ENCODE data around the gene MAML2. TPM values are rescaled to one million over a fixed set of nuclear protein-coding genes. Genes with fewer than 3 reads are reported as not detected.

MAML2 gene
- total and polyA plus RNA-seq, 2 donors = 7.9 to 9.8 TPM

DNA sequence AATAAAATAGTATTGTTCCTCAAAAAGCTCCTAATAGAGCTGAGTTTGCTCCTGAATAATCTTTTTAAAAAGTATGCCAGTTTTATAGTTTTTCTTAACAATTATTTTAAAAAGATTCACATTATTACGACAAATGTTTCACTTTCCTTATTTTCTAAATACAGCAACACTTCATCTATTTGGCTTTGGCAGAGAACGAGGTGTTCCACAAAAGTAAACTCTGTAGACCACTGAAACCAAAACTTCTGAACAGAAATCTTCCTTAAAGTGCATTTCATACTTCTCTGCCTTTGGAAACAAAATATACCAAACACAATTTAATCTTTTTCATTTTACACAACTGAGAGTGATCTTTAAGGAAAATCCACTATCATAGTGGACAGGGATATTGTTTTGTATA lies 285.5 kb downstream of the MAML2 start:
- Histone ChIP-seq H3K4me3 (ENCODE audit: low read length in 2 of 2) (no peak overlapping the region), H3K36me3 (ENCODE audit: control insufficient read depth in 2 of 2, insufficient read depth in 2 of 2, low read length in 1 of 2) (no peaks in the 10 kb centered on the region), H3K9me3 (ENCODE audit: control insufficient read depth in 2 of 2, insufficient read depth in 1 of 2, low read length in 1 of 2) (no peaks in the 10 kb centered on the region), H3K27ac (ENCODE audit: low read depth in 1 of 2, low read length in 1 of 2) (no peak overlapping the region), H3K4me1 (ENCODE audit: control insufficient read depth in 2 of 2, insufficient read depth in 2 of 2, low read length in 2 of 2) (peaks cover 0 to 3% of the 10 kb centered on the region in 2 donors), H3K27me3 (ENCODE audit: control insufficient read depth in 2 of 2, insufficient read depth in 1 of 2, low read length in 1 of 2) (no peaks in the 10 kb centered on the region)
- no peak for DNase-seq (ENCODE audit: low read depth in 6 of 9, low spot score in 9 of 9)
- WGBS = 87% methylated on average over 2 of the region's 2 CpGs

DNA sequence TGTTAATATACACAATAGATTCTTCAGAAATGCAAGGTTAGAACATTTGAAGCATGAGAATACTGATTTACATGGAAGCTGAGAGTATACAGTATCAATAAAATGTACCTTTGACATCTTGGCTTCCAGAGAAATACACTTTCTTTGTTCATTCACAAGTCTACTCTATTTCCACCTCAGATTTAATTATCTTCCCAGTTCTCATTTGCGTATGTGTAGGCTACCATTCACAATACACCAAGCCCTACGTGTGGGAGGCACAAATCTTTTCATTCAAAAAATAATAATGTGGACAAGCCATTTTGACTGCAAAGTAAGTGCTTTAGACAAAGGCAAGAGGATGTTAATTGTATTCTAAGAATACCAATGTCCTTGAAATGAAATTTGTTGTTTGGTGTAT lies 286.4 kb downstream of the MAML2 start:
- Histone ChIP-seq H3K36me3 (ENCODE audit: control insufficient read depth in 2 of 2, insufficient read depth in 2 of 2, low read length in 1 of 2) (no peaks in the 10 kb centered on the region), H3K4me3 (ENCODE audit: low read length in 2 of 2) (no peak overlapping the region), H3K4me1 (ENCODE audit: control insufficient read depth in 2 of 2, insufficient read depth in 2 of 2, low read length in 2 of 2) (no peaks in the 10 kb centered on the region), H3K27ac (ENCODE audit: low read depth in 1 of 2, low read length in 1 of 2) (no peak overlapping the region), H3K9me3 (ENCODE audit: control insufficient read depth in 2 of 2, insufficient read depth in 1 of 2, low read length in 1 of 2) (no peaks in the 10 kb centered on the region), H3K27me3 (ENCODE audit: control insufficient read depth in 2 of 2, insufficient read depth in 1 of 2, low read length in 1 of 2) (no peaks in the 10 kb centered on the region)
- WGBS = 98% methylated on average over 2 of the region's 2 CpGs
- no peak for DNase-seq (ENCODE audit: low read depth in 6 of 9, low spot score in 9 of 9)

DNA sequence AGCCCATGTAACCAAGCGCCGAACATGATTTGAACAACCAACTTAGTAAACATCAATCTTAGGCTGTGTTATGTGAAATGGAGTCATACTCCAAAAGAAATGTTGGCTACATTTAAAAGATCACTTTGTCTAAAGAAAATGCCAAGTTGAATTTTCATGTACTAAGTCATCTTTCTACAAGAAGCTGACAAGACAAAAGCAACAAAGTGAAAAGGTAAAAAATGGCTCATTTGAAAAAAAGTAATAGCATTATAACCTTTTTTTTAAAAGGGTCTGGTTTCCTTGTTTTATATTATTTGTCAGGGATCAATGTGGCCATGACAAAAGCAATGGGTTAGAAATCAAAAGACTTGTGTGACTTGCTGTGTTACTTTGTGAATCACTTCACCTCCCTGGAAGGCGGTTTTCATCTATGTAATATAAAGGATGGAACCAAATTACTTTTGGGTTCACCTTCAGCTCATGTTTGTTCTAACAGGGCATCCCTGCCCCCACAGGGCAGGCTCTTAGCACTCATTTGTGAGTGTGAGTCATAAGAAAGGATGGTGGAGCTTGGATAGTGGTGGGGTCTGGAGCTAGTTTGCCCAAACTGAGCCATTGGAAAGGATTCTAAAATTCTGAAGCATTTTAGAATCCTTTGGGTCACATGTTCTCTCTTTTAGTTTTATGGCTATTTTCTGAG lies 287.1 kb downstream of the MAML2 start:
- no peak for DNase-seq (ENCODE audit: low read depth in 6 of 9, low spot score in 9 of 9)
- Histone ChIP-seq H3K36me3 (ENCODE audit: control insufficient read depth in 2 of 2, insufficient read depth in 2 of 2, low read length in 1 of 2) (no peaks in the 10 kb centered on the region), H3K27ac (ENCODE audit: low read depth in 1 of 2, low read length in 1 of 2) (no peak overlapping the region), H3K27me3 (ENCODE audit: control insufficient read depth in 2 of 2, insufficient read depth in 1 of 2, low read length in 1 of 2) (no peaks in the 10 kb centered on the region), H3K9me3 (ENCODE audit: control insufficient read depth in 2 of 2, insufficient read depth in 1 of 2, low read length in 1 of 2) (no peaks in the 10 kb centered on the region), H3K4me1 (ENCODE audit: control insufficient read depth in 2 of 2, insufficient read depth in 2 of 2, low read length in 2 of 2) (no peaks in the 10 kb centered on the region), H3K4me3 (ENCODE audit: low read length in 2 of 2) (no peak overlapping the region)
- 97% methylated on average over 3 of the region's 3 CpGs for WGBS

DNA sequence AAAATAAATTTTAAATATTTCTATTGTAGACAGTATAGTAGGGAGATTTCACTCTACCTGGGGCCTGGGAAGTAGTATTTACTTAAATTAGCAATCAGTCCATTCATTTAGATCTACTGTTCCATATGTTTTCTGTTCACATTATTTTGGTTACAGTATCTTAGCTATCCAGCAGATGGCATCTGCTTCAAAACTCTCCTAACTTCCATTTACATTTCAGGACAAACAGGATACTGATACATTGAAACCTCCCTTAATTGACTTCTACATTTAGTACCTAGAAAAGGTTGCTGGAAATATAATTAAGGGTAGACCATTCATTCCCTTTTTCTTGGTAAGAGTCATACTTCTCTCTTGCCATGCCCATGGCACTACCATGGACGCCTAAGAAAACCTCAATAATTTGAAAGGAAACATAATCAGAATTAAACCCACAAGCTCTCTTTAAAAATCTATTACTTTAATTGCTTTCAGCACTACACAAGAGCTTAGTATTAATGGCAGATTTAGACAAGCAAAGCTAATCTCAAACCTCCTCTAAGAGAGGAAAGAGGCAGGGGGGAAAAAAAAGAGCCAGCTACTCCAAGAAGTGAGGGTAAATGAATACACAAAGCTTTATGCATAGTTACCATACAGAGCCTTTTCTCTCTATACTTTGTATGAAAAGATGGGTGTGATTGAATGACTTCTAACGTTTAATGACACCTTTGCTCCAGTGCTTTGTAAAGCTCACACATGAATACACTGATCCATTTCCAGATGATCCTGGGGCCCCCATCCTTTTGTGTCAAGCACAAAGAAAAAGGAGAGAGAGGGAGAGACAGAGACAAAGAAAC lies 287.9 kb downstream of the MAML2 start:
- H3K4me3 ChIP-seq (ENCODE audit: low read length in 2 of 2) = no peak overlapping the region
- H3K4me1 ChIP-seq (ENCODE audit: control insufficient read depth in 2 of 2, insufficient read depth in 2 of 2, low read length in 2 of 2) = no peaks in the 10 kb centered on the region
- DNase-seq (ENCODE audit: low read depth in 6 of 9, low spot score in 9 of 9) = peak in 6 of 9 donors; percentile 16 to 58 (median 26)
- H3K27ac ChIP-seq (ENCODE audit: low read depth in 1 of 2, low read length in 1 of 2) = no peak overlapping the region
- WGBS = 86% methylated on average over 2 of the region's 2 CpGs
- H3K36me3 ChIP-seq (ENCODE audit: control insufficient read depth in 2 of 2, insufficient read depth in 2 of 2, low read length in 1 of 2) = no peaks in the 10 kb centered on the region
- no peaks in the 10 kb centered on the region for H3K9me3 ChIP-seq (ENCODE audit: control insufficient read depth in 2 of 2, insufficient read depth in 1 of 2, low read length in 1 of 2)
- no peaks in the 10 kb centered on the region for H3K27me3 ChIP-seq (ENCODE audit: control insufficient read depth in 2 of 2, insufficient read depth in 1 of 2, low read length in 1 of 2)

DNA sequence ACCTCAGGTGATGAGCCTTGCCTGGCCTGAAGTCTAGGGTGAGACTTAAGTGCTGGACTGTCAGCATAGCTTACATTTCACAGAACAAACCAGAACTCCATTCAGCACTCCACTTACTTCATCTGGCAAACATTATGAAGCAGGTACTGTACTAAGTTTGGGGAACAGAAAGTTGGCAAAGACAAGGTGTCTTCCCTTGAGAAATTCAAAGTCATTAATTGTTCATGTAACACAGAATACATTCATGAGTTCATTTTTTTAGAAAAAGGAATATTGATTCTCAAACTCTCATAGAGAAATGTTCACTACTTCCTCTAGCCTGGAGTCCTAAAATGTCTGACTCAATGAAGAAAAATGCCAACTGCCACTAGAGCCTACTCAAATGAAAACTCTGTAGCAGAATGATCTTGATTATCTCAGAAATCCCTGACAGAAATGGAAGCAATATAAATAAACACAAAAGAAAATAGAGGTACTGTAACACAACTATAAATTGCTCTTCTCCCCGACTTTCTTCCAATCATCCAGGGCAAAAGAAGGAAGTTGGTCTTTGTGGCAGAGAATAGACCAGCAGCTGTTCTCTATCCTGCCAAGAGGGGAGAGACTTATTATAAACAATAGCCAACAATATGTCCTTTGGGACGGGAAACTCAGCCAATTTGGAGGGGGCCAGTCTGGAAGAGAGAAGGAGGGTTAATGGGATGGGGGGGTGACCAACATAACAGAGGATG lies 289.9 kb downstream of the MAML2 start:
- Histone ChIP-seq H3K27ac (ENCODE audit: low read depth in 1 of 2, low read length in 1 of 2) (no peak overlapping the region), H3K27me3 (ENCODE audit: control insufficient read depth in 2 of 2, insufficient read depth in 1 of 2, low read length in 1 of 2) (no peaks in the 10 kb centered on the region), H3K9me3 (ENCODE audit: control insufficient read depth in 2 of 2, insufficient read depth in 1 of 2, low read length in 1 of 2) (no peaks in the 10 kb centered on the region), H3K36me3 (ENCODE audit: control insufficient read depth in 2 of 2, insufficient read depth in 2 of 2, low read length in 1 of 2) (no peaks in the 10 kb centered on the region), H3K4me1 (ENCODE audit: control insufficient read depth in 2 of 2, insufficient read depth in 2 of 2, low read length in 2 of 2) (no peaks in the 10 kb centered on the region), H3K4me3 (ENCODE audit: low read length in 2 of 2) (no peak overlapping the region)
- DNase-seq (ENCODE audit: low read depth in 6 of 9, low spot score in 9 of 9) = no peak
- 85% methylated on average over 2 of the region's 2 CpGs for WGBS

DNA sequence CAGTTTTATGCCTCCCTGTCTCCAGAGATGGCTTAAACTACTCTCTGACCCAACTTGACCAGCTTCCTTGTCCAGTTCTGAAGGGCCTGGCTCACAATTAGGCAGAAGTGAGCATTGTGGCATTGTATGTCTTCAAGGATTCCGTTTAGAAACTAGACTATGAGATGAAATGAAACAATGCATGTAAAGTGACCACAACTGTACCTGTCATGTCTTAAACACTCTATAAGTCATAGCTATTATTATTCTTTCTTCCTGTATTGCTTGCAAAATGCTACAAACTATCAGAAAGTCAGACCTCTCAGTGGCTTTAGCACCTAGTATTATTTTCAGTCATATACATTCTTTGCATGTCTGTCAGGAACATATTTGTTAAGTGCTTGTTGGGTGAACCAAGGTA lies 291.2 kb downstream of the MAML2 start:
- Histone ChIP-seq H3K36me3 (ENCODE audit: control insufficient read depth in 2 of 2, insufficient read depth in 2 of 2, low read length in 1 of 2) (no peaks in the 10 kb centered on the region), H3K9me3 (ENCODE audit: control insufficient read depth in 2 of 2, insufficient read depth in 1 of 2, low read length in 1 of 2) (no peaks in the 10 kb centered on the region), H3K27ac (ENCODE audit: low read depth in 1 of 2, low read length in 1 of 2) (no peak overlapping the region), H3K4me1 (ENCODE audit: control insufficient read depth in 2 of 2, insufficient read depth in 2 of 2, low read length in 2 of 2) (no peaks in the 10 kb centered on the region), H3K4me3 (ENCODE audit: low read length in 2 of 2) (no peak overlapping the region), H3K27me3 (ENCODE audit: control insufficient read depth in 2 of 2, insufficient read depth in 1 of 2, low read length in 1 of 2) (no peaks in the 10 kb centered on the region)
- DNase-seq (ENCODE audit: low read depth in 6 of 9, low spot score in 9 of 9) = no peak
- WGBS = 93% methylated on average over 1 of the region's 1 CpG

DNA sequence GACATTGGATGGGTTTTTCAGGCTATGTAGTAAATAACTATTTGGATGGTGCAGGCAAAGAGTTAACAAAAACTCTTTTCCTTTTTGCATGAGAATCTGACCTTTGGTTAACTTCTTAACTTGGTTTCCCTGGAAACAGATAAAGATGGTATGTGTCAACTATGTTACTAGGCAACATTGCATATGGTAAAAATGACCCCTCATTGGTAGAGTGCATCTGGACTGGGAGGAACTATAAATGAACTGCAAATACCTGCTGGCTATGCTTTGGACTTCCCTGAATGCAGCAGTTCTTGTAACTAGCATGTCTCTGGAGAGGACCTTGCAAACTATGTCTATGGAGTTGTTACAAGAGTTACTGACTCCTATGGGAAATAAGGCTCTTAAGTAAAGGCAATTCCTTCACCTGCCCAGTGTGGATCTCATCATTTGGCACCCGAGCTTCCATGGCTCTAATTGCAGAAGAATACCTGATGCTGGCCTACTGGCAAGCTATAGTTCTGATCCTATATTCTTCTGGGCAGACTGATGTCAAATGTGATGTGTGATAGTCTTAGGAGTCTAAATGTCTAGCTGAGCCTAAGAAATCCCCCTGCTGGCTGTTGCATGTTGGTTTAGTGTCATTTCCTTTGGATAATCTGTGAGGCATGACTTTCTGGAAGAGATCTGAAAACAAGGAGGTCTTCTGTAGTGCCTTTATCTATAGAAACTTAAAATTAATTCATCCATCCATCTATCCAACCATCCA lies 292.4 kb downstream of the MAML2 start:
- Histone ChIP-seq H3K9me3 (ENCODE audit: control insufficient read depth in 2 of 2, insufficient read depth in 1 of 2, low read length in 1 of 2) (no peaks in the 10 kb centered on the region), H3K4me1 (ENCODE audit: control insufficient read depth in 2 of 2, insufficient read depth in 2 of 2, low read length in 2 of 2) (no peaks in the 10 kb centered on the region), H3K27ac (ENCODE audit: low read depth in 1 of 2, low read length in 1 of 2) (no peak overlapping the region), H3K27me3 (ENCODE audit: control insufficient read depth in 2 of 2, insufficient read depth in 1 of 2, low read length in 1 of 2) (no peaks in the 10 kb centered on the region), H3K4me3 (ENCODE audit: low read length in 2 of 2) (no peak overlapping the region), H3K36me3 (ENCODE audit: control insufficient read depth in 2 of 2, insufficient read depth in 2 of 2, low read length in 1 of 2) (no peaks in the 10 kb centered on the region)
- DNase-seq (ENCODE audit: low read depth in 6 of 9, low spot score in 9 of 9) = no peak
- 100% methylated on average over 1 of the region's 1 CpG for WGBS

DNA sequence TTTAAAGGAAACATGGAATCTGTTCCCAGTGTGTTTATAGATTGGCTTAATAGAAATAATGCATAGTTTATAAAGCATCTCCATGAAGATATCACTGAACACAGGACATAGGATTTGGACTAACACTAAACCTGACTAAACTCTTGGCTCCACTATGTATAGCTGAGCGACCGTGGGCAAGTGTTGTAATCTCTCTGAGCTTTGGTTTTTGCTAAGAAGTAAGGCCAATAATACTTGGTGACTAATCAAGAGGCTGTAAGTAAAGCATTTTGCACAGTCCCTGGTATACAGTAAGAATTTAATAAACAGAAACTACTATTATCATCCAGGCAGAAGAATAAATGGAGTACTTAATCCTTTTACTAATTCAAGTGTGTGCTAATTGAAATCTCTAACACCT lies 293.6 kb downstream of the MAML2 start:
- no peaks in the 10 kb centered on the region for H3K4me1 ChIP-seq (ENCODE audit: control insufficient read depth in 2 of 2, insufficient read depth in 2 of 2, low read length in 2 of 2)
- H3K27ac ChIP-seq (ENCODE audit: low read depth in 1 of 2, low read length in 1 of 2) = no peak overlapping the region
- H3K9me3 ChIP-seq (ENCODE audit: control insufficient read depth in 2 of 2, insufficient read depth in 1 of 2, low read length in 1 of 2) = no peaks in the 10 kb centered on the region
- H3K27me3 ChIP-seq (ENCODE audit: control insufficient read depth in 2 of 2, insufficient read depth in 1 of 2, low read length in 1 of 2) = no peaks in the 10 kb centered on the region
- DNase-seq (ENCODE audit: low read depth in 6 of 9, low spot score in 9 of 9) = no peak
- H3K36me3 ChIP-seq (ENCODE audit: control insufficient read depth in 2 of 2, insufficient read depth in 2 of 2, low read length in 1 of 2) = no peaks in the 10 kb centered on the region
- H3K4me3 ChIP-seq (ENCODE audit: low read length in 2 of 2) = no peak overlapping the region
- WGBS = over 99% methylated on average over 2 of the region's 2 CpGs

Measured in thymus (tissue), 11 donors.